Neural cell (in vitro differentiated cells): ENCODE data around the gene LDB2. TPM values are rescaled to one million over a fixed set of nuclear protein-coding genes. Genes with fewer than 3 reads are reported as not detected.

Experiments
- H2AFZ ChIP-seq: fragments of 200-600, 300-800 bp; sonication (generic), shearing (Covaris generic); 2 replicates; pipeline ENCODE4 v1.6.0; 2014; ENCODE audit warnings: low read depth, mild to moderate bottlenecking, antibody characterized with exemption, low read length, moderate library complexity
- H3F3A ChIP-seq: fragments of 200-600 bp; shearing (Covaris generic); 2 replicates; pipeline ENCODE4 v1.6.1; 2016; ENCODE audit warnings: mild to moderate bottlenecking, moderate library complexity, mixed read lengths, antibody characterized with exemption, low read length; ENCODE audit not compliant: insufficient read depth, poor library complexity, severe bottlenecking
- H3K27ac ChIP-seq: fragments of 200-600, 300-800 bp; sonication (generic), shearing (Covaris generic); 2 replicates; pipeline ENCODE4 v1.5.1; 2014; ENCODE audit warnings: mild to moderate bottlenecking, low read length, moderate library complexity
- H3K27me3 ChIP-seq: fragments of 300-800, 200-600 bp; sonication (generic), shearing (Covaris generic); 2 replicates; pipeline ENCODE4 v1.6.0; 2014; ENCODE audit warnings: mild to moderate bottlenecking, low read depth, low read length, moderate library complexity; ENCODE audit not compliant: insufficient read depth
- H3K36me3 ChIP-seq: fragments of 300-800, 200-600 bp; sonication (generic), shearing (Covaris generic); 2 replicates; pipeline ENCODE4 v1.5.1; 2014; ENCODE audit warnings: mild to moderate bottlenecking, antibody characterized with exemption, low read length, moderate library complexity; ENCODE audit not compliant: insufficient read depth
- H3K4me2 ChIP-seq: fragments of 300-800, 200-600 bp; sonication (generic), shearing (Covaris generic); 2 replicates; pipeline ENCODE4 v1.6.0; 2014; ENCODE audit warnings: mild to moderate bottlenecking, low read length
- H3K4me3 ChIP-seq: fragments of 300-800, 200-600 bp; sonication (generic), shearing (Covaris generic); 2 replicates; pipeline ENCODE4 v1.5.1; 2014; ENCODE audit warnings: mild to moderate bottlenecking, low read length, moderate library complexity
- H3K79me2 ChIP-seq: fragments of 200-600 bp; shearing (Covaris generic); replicated peaks from 2 replicates; pipeline ENCODE4 v1.6.0; 2014; ENCODE audit warnings: mild to moderate bottlenecking, low read length, moderate library complexity; ENCODE audit not compliant: insufficient read depth
- H3K9ac ChIP-seq: fragments of 300-800, 200-600 bp; sonication (generic), shearing (Covaris generic); 2 replicates; pipeline ENCODE4 v1.6.1; 2016; ENCODE audit warnings: mild to moderate bottlenecking, low read length, mixed read lengths
- H3K9me2 ChIP-seq: fragments of 200-600 bp; shearing (Covaris generic); 2 replicates; pipeline ENCODE4 v1.6.1; 2016; ENCODE audit warnings: mild to moderate bottlenecking, low read length, mixed read lengths; ENCODE audit not compliant: insufficient read depth
- H3K9me3 ChIP-seq: fragments of 200-600, 300-800 bp; sonication (generic), shearing (Covaris generic); 2 replicates; pipeline ENCODE4 v1.6.1; 2016; ENCODE audit warnings: mild to moderate bottlenecking, mixed run types, low read length, moderate library complexity, mixed read lengths
- H4K20me1 ChIP-seq: fragments of 200-600 bp; shearing (Covaris generic); 2 replicates; pipeline ENCODE4 v1.6.1; 2016; ENCODE audit warnings: mild to moderate bottlenecking, mixed run types; ENCODE audit not compliant: insufficient read depth
- EP300 ChIP-seq: fragments of 450-650 bp; conservative IDR thresholded peaks from 2 replicates; pipeline ENCODE4 v1.6.1; 2014; ENCODE audit warnings: antibody characterized with exemption, mild to moderate bottlenecking, moderate library complexity; ENCODE audit not compliant: poor library complexity, severe bottlenecking
- EZH2 ChIP-seq: fragments of 200-600, 300-800 bp; shearing (Covaris generic), sonication (generic); IDR thresholded peaks from 2 replicates; pipeline ENCODE4 v1.6.1; 2014; ENCODE audit warnings: antibody characterized with exemption, low read length, borderline replicate concordance, mild to moderate bottlenecking; ENCODE audit not compliant: insufficient read depth, poor library complexity, severe bottlenecking
- MXI1 ChIP-seq: fragments of 450-650 bp; conservative IDR thresholded peaks from 2 replicates; pipeline ENCODE4 v1.6.1; 2014; ENCODE audit warnings: antibody characterized with exemption, mild to moderate bottlenecking; ENCODE audit not compliant: poor library complexity, severe bottlenecking
- POLR2AphosphoS5 ChIP-seq: IDR thresholded peaks from 2 replicates; pipeline ENCODE4 v1.6.1; 2012
- RAD21 ChIP-seq: fragments of 450-650 bp; conservative IDR thresholded peaks from 2 replicates; pipeline ENCODE4 v1.6.1; 2014; ENCODE audit warnings: antibody characterized with exemption, mild to moderate bottlenecking, moderate library complexity
- SMC3 ChIP-seq: fragments of 450-650 bp; conservative IDR thresholded peaks from 2 replicates; pipeline ENCODE4 v1.6.1; 2014; ENCODE audit warnings: antibody characterized with exemption, mild to moderate bottlenecking, moderate library complexity; ENCODE audit not compliant: poor library complexity
- TAF1 ChIP-seq: IDR thresholded peaks from 2 replicates; pipeline ENCODE4 v1.6.1; 2012; ENCODE audit warnings: low read depth
- polyA plus RNA-seq: library from polyadenylated mRNA; depleted of rRNA; stranded (reverse); fragments of >200 nt; gene quantifications from 2 replicates; pipeline ENCODE4 v1.2.3, GENCODE V29; 2014
- TF ChIP-seq, protein P1 (sequence below): fragments of 450-650 bp; IDR thresholded peaks from 2 replicates; pipeline ENCODE4 v1.5.1; 2014; ENCODE audit warnings: antibody characterized with exemption, mild to moderate bottlenecking, moderate library complexity; ENCODE audit not compliant: poor library complexity, severe bottlenecking
- TF ChIP-seq, protein P2 (sequence below): IDR thresholded peaks from 2 replicates; pipeline ENCODE4 v1.6.1; 2012; ENCODE audit warnings: borderline replicate concordance

The LDB2 gene
- polyA plus RNA-seq, 1 donor from 2014 or later: 58.9 TPM

DNA sequence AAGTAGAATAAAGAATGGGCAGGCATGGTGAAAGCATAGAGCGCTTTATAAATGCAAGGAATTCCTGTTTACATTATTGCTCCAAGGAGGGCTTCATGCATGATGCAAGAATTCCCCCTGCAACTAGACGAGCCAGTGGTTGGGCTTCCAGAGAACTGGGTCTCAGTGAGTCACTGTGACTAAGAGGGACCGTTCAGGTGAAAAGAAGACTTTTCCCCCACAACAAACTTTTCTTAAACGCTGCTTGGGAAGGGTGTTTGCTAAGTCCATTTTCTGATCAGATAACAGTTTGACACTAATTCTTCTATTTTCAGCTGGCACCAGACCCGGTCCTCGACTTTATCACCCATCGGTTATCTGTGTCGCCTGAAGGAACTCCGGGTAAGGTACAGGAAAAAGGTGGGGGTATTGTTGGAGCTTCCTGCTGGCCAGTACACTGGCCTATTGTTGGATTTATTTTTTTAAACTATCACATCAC is 40.1 kb downstream of the LDB2 start:
- Histone ChIP-seq H3K36me3 (no peaks in the 10 kb centered on the region), H3K9me2 (no peaks in the 10 kb centered on the region), H4K20me1 (no peaks in the 10 kb centered on the region), H3F3A (no peaks in the 10 kb centered on the region), H3K27ac (no peak overlapping the region), H3K9ac (no peak overlapping the region), H3K4me2 (no peak overlapping the region), H3K4me3 (no peak overlapping the region), H2AFZ (no peak overlapping the region), H3K27me3 (no peaks in the 10 kb centered on the region), H3K79me2 (no peaks in the 10 kb centered on the region), H3K9me3 (no peaks in the 10 kb centered on the region)
- TF ChIP-seq RAD21: no peak
- TF ChIP-seq MXI1: no peak
- TF ChIP-seq EP300: no peak
- TF ChIP-seq SMC3: no peak
- TF ChIP-seq, protein P1, sequence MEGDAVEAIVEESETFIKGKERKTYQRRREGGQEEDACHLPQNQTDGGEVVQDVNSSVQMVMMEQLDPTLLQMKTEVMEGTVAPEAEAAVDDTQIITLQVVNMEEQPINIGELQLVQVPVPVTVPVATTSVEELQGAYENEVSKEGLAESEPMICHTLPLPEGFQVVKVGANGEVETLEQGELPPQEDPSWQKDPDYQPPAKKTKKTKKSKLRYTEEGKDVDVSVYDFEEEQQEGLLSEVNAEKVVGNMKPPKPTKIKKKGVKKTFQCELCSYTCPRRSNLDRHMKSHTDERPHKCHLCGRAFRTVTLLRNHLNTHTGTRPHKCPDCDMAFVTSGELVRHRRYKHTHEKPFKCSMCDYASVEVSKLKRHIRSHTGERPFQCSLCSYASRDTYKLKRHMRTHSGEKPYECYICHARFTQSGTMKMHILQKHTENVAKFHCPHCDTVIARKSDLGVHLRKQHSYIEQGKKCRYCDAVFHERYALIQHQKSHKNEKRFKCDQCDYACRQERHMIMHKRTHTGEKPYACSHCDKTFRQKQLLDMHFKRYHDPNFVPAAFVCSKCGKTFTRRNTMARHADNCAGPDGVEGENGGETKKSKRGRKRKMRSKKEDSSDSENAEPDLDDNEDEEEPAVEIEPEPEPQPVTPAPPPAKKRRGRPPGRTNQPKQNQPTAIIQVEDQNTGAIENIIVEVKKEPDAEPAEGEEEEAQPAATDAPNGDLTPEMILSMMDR: no peak
- TF ChIP-seq POLR2AphosphoS5: no peak
- TF ChIP-seq TAF1: no peak
- no peak for TF ChIP-seq EZH2
- TF ChIP-seq, protein P2, sequence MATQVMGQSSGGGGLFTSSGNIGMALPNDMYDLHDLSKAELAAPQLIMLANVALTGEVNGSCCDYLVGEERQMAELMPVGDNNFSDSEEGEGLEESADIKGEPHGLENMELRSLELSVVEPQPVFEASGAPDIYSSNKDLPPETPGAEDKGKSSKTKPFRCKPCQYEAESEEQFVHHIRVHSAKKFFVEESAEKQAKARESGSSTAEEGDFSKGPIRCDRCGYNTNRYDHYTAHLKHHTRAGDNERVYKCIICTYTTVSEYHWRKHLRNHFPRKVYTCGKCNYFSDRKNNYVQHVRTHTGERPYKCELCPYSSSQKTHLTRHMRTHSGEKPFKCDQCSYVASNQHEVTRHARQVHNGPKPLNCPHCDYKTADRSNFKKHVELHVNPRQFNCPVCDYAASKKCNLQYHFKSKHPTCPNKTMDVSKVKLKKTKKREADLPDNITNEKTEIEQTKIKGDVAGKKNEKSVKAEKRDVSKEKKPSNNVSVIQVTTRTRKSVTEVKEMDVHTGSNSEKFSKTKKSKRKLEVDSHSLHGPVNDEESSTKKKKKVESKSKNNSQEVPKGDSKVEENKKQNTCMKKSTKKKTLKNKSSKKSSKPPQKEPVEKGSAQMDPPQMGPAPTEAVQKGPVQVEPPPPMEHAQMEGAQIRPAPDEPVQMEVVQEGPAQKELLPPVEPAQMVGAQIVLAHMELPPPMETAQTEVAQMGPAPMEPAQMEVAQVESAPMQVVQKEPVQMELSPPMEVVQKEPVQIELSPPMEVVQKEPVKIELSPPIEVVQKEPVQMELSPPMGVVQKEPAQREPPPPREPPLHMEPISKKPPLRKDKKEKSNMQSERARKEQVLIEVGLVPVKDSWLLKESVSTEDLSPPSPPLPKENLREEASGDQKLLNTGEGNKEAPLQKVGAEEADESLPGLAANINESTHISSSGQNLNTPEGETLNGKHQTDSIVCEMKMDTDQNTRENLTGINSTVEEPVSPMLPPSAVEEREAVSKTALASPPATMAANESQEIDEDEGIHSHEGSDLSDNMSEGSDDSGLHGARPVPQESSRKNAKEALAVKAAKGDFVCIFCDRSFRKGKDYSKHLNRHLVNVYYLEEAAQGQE: no peak

DNA sequence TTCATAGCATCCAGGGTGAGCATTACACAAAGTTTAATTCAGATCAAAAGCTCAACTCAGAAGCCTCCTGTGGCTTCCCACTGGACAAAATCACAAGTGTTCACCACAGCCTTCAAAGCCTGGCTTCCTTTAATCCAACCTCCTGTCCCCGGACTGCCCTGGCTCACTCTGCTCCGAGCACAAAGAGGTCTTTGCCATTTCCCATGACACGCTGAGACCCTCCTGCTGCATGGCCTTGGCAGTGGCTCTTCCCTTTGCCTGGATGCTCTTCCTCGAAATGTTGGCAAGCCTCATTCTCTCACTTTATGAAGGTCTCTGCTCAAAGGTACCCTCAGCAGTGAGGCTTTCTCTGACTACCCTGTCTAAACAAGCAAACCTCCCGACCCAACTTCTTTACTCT is 41.0 kb downstream of the LDB2 start:
- Histone ChIP-seq H3K9ac (no peak overlapping the region), H2AFZ (no peak overlapping the region), H3K9me2 (no peaks in the 10 kb centered on the region), H3K9me3 (no peaks in the 10 kb centered on the region), H3F3A (no peaks in the 10 kb centered on the region), H3K79me2 (no peaks in the 10 kb centered on the region), H3K36me3 (no peaks in the 10 kb centered on the region), H3K27me3 (no peaks in the 10 kb centered on the region), H3K27ac (no peak overlapping the region), H3K4me2 (no peak overlapping the region), H3K4me3 (no peak overlapping the region), H4K20me1 (no peaks in the 10 kb centered on the region)
- no peak for TF ChIP-seq RAD21

DNA sequence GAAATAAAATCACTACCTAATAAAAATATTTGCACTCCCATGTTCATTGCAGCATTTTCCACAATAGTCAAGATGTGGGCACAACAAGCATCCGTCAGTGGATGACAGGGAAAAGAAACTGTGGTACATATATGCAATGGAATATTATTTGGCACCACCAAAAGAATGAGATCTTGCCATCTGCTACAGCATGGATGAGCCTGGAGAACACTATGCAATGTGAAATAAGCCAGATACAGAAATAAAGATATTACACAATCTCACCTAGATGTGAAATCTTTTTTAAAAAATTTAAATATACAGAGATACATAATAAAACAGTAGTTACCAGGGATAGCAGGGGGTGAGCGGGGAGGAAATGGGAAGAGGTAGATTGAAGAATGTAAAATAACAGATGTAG is 44.8 kb downstream of the LDB2 start:
- Histone ChIP-seq H3K9me2 (no peaks in the 10 kb centered on the region), H3F3A (no peaks in the 10 kb centered on the region), H3K27me3 (no peaks in the 10 kb centered on the region), H3K36me3 (no peaks in the 10 kb centered on the region), H3K4me2 (no peak overlapping the region), H3K79me2 (no peaks in the 10 kb centered on the region), H4K20me1 (no peaks in the 10 kb centered on the region), H3K9me3 (no peaks in the 10 kb centered on the region), H3K9ac (no peak overlapping the region), H3K27ac (no peak overlapping the region), H3K4me3 (no peak overlapping the region), H2AFZ (no peak overlapping the region)
- TF ChIP-seq EP300 (no peak), POLR2AphosphoS5 (no peak), EZH2 (no peak), SMC3 (no peak), MXI1 (no peak), TAF1 (no peak), RAD21 (no peak)
- TF ChIP-seq, protein P2: no peak
- TF ChIP-seq, protein P1: no peak
